ENCODE measurements around the gene LPIN1.

- TF ChIP-seq CTCF (conservative IDR thresholded peaks at IDR 0.05) (no peak), EZH2 (IDR thresholded peaks at IDR 0.05; ENCODE audit: low read depth) (no peak)
Measured at GRCh38 chr2:11790228-11790627, 43.8 kb downstream of the LPIN1 start.

All from PC-9 (cell line).